Gastrocnemius medialis (tissue), 4 donors: Measurements from ENCODE around the gene CLDN4. TPM values are rescaled to one million over a fixed set of nuclear protein-coding genes. Genes with fewer than 3 reads are reported as not detected.

Experiments used
- ATAC-seq, 2 donors: fragments of 150-250 bp; one replicate each; pipeline ENCODE4 v1.9.1; 2016
- DNase-seq, 2 donors: peaks; one replicate each; pipeline ENCODE4 v3.0.0-alpha.2; 2019
- H3K27ac ChIP-seq, 4 donors: fragments of 200-600 bp; sonication (generic); 1 replicate in 1 of 4; 2 replicates in 3 of 4; pipeline ENCODE4 v1.5.1; 2016 to 2018; ENCODE audit warnings: mild to moderate bottlenecking in 2 of 4, moderate library complexity in 1 of 4
- H3K27me3 ChIP-seq, 3 donors: fragments of 200-600 bp; sonication (generic) in 2 of 3; 1 replicate in 1 of 3; 2 replicates in 2 of 3; pipeline versions ENCODE4 v1.5.1 to v1.6.0; 2016 to 2019; ENCODE audit warnings: mild to moderate bottlenecking in 1 of 3, moderate library complexity in 1 of 3
- H3K36me3 ChIP-seq, 2 donors: fragments of 200-600 bp; sonication (generic) in 1 of 2; one replicate each; pipeline ENCODE4 v1.5.1; 2017 to 2018
- H3K4me1 ChIP-seq, 2 donors: fragments of 200-600 bp; sonication (generic) in 1 of 2; one replicate each; pipeline ENCODE4 v1.5.1; 2016 to 2017; ENCODE audit warnings: mild to moderate bottlenecking in 2 of 2
- H3K4me3 ChIP-seq, 4 donors: fragments of 200-600 bp; sonication (generic) in 3 of 4; 1 replicate in 1 of 4; 2 replicates in 3 of 4; pipeline ENCODE4 v1.5.1; 2016 to 2019; ENCODE audit warnings: mild to moderate bottlenecking in 2 of 4
- H3K9me3 ChIP-seq, 3 donors: fragments of 200-600 bp; sonication (generic) in 2 of 3; 1 replicate in 1 of 3; 2 replicates in 2 of 3; pipeline ENCODE4 v1.5.1; 2016 to 2019
- POLR2A ChIP-seq, 2 donors: fragments of 450-650 bp; IDR thresholded peaks; one replicate each; pipeline ENCODE4 v1.6.1; 2017; ENCODE audit warnings: antibody characterized with exemption in 2 of 2, mild to moderate bottlenecking in 2 of 2, moderate library complexity in 2 of 2
- in situ Hi-C, 4 donors: fragments of 200-750 bp; cut with MboI; loops; one replicate each; pipeline versions ENCODE4 v1.15.0 to v1.8.0; 2017; ENCODE audit warnings: low sequenced_read_pairs in 4 of 4
- intact Hi-C: fragments of 100-400 bp; cut with DNase I; formaldehyde crosslinking; loops from one replicate; pipeline ENCODE4 v1.15.1; 2023; ENCODE audit warnings: low total_unique reads
- total RNA-seq, 4 donors: library from RNA; depleted of rRNA; stranded (reverse); fragments of >200 nt; gene quantifications; one replicate each; pipeline versions ENCODE4 v1.1.0 to v1.2.3, GENCODE V29; 2016
- TF ChIP-seq, protein P1 (sequence below), 5 experiments: fragments of 450-650 bp in 3 of 5; fragments of 200-600 bp in 2 of 5; sonication (generic) in 2 of 5; IDR thresholded peaks in 4 of 5; conservative IDR thresholded peaks in 1 of 5; 1 replicate in 4 of 5; 2 replicates in 1 of 5; pipeline ENCODE4 v1.5.1; 2016 to 2019; ENCODE audit warnings: antibody characterized with exemption in 5 of 5, mild to moderate bottlenecking in 3 of 5, moderate library complexity in 3 of 5

The CLDN4 gene
- total RNA-seq, 4 donors from 2014 or later: 0.16 to 3.7 (median 0.42) TPM

DNA sequence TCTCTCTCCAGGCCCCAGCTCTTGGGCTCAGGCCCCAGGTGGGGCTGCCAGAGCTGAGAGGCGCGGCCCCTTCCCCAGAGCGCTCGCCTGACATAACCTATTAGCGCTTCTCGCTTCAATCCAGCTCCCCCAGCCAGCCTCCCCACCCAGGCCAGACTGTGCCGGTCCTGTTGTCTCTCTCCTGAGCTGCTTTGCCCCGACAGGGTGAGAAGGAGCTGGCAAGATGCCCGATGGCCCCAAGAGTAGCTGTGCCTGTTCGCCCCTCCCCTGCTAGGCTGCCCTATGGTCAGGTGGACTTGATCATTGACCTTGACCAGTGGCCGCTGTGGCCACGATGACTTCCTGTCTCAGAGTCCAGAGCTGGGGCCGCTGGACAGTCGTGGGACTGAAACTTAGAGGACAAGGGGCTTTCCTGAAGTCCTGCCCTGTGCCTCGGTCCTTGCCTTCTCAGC is 39.3 kb downstream of the CLDN4 start:
- Histone ChIP-seq H3K27ac (no peak overlapping the region), H3K9me3 (no peaks in the 10 kb centered on the region), H3K4me3 (no peak overlapping the region), H3K27me3 (no peaks in the 10 kb centered on the region), H3K36me3 (no peaks in the 10 kb centered on the region), H3K4me1 (peaks cover 0 to 6% of the 10 kb centered on the region in 2 donors)
- TF ChIP-seq, protein P1, sequence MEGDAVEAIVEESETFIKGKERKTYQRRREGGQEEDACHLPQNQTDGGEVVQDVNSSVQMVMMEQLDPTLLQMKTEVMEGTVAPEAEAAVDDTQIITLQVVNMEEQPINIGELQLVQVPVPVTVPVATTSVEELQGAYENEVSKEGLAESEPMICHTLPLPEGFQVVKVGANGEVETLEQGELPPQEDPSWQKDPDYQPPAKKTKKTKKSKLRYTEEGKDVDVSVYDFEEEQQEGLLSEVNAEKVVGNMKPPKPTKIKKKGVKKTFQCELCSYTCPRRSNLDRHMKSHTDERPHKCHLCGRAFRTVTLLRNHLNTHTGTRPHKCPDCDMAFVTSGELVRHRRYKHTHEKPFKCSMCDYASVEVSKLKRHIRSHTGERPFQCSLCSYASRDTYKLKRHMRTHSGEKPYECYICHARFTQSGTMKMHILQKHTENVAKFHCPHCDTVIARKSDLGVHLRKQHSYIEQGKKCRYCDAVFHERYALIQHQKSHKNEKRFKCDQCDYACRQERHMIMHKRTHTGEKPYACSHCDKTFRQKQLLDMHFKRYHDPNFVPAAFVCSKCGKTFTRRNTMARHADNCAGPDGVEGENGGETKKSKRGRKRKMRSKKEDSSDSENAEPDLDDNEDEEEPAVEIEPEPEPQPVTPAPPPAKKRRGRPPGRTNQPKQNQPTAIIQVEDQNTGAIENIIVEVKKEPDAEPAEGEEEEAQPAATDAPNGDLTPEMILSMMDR (IDR thresholded peaks at IDR 0.05 in 4 of 5, conservative IDR thresholded peaks at IDR 0.05 in 1 of 5): no peak
- DNase-seq (no peak), ATAC-seq (no peak)
- in situ Hi-C loops: loop anchor here in 2 of 4 donors (10.0 to 25.0 kb wide), 2 partner anchors 155 to 258 kb away; partner anchors contain the start of genes ELN (in 1 of the 2) and MLXIPL (in 1 of the 2)
- intact Hi-C loops: no loop called here

DNA sequence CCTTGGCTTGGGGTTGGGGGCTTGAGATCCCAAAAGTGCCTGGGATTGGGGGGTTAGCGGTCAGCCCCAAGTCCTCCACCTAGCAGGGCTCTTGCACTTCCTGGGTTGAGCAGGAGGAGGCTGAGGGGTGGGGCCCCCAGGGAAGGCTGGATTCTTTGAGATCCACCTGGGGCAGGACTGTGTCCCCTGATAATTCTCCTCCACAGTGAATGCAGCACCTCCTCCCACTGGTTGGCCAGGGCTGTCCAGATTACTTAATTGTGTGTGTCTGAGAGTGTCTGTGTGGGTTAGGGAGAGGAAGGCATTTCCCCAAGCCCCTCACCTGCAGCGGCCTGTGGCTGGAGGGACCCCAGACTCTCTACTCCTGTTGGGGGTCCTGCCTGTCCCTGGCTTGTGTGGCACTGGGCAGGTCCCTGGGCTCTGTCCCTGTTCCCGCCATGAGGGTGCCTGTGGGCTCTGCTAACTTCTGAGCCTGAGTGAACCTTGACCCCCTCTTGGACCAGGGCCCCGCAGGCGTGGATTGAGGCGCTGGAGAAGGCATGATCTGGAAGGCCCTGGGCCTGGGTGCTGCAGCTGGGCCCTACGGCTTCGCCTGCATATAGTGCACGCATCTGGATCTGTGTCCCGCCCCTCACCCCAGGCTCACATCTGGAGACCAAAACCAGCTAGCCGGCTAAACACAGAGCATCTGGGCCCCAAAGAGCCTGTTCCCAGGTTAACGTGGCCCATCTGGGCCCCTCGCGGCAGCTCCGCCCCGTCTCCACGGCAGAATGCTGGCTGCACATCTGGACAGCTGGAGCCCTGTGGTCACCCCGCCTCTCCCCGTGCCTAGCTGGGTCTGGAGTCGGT is 40.6 kb downstream of the CLDN4 start:
- ATAC-seq (no peak), DNase-seq (no peak)
- no peak overlapping the region for H3K27ac ChIP-seq
- H3K4me3 ChIP-seq: no peak overlapping the region
- in situ Hi-C loops: loop anchor here in 2 of 4 donors (10.0 to 25.0 kb wide), 2 partner anchors 153 to 259 kb away; partner anchors contain the start of genes ELN (in 1 of the 2) and MLXIPL (in 1 of the 2)
- H3K27me3 ChIP-seq: no peaks in the 10 kb centered on the region
- peaks cover 0 to 6% of the 10 kb centered on the region in 2 donors for H3K4me1 ChIP-seq
- TF ChIP-seq, protein P1 (IDR thresholded peaks at IDR 0.05 in 4 of 5, conservative IDR thresholded peaks at IDR 0.05 in 1 of 5): no peak
- no peak for TF ChIP-seq POLR2A (IDR thresholded peaks at IDR 0.05)
- intact Hi-C loops: no loop called here
- H3K9me3 ChIP-seq: no peaks in the 10 kb centered on the region
- H3K36me3 ChIP-seq: no peaks in the 10 kb centered on the region

DNA sequence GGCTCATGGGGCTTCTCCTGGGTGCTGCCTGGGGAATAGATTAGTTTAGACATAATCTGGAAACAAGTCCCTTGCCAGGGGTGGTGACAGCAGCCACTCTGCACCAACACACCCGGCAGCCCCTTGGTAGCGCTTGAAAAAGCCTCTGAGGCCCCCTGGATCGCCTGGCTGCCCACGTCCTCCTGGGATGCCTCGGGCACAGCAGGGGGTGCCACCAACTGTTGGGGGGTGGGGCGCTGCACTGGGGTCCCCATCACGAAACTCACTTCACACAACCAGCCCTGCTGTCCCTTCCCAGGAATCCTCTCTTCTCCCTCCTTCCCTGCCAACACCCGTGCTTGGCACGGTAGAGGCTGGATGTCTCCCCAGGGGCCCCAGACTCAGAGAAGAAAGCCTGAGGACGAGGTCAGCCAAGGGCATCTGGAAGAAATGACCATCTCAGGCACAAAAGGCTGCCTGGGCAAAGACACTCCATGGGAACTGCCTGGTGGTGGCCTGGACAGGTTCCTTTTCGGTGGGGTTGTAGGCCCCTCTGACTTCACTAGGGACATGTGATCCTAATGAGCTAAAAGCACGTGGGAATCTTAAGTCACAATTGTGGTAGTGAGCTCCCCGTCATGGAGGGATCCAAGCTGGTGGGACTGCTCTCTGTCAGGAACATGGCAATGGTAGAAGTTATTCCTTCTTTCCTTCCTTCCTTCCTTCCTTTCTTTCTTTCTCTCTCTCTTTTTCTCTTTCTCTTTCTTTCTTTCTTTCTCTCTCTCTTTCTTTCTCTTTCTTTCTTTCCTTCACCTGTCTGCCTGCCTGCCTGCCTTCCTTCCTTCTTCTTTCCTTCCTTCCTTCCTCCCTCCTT is 41.5 kb downstream of the CLDN4 start:
- peaks cover 0 to 6% of the 10 kb centered on the region in 2 donors for H3K4me1 ChIP-seq
- no peak overlapping the region for H3K4me3 ChIP-seq
- no peak overlapping the region for H3K27ac ChIP-seq
- no peak for ATAC-seq
- TF ChIP-seq, protein P1 (IDR thresholded peaks at IDR 0.05 in 4 of 5, conservative IDR thresholded peaks at IDR 0.05 in 1 of 5): no peak
- TF ChIP-seq POLR2A (IDR thresholded peaks at IDR 0.05): no peak
- in situ Hi-C loops (loop anchor here in 2 of 4 donors (10.0 to 25.0 kb wide), 2 partner anchors 153 to 260 kb away; partner anchors contain the start of genes ELN (in 1 of the 2) and MLXIPL (in 1 of the 2)), intact Hi-C loops (no loop called here)
- no peaks in the 10 kb centered on the region for H3K27me3 ChIP-seq
- no peaks in the 10 kb centered on the region for H3K9me3 ChIP-seq
- H3K36me3 ChIP-seq: no peaks in the 10 kb centered on the region
- no peak for DNase-seq

DNA sequence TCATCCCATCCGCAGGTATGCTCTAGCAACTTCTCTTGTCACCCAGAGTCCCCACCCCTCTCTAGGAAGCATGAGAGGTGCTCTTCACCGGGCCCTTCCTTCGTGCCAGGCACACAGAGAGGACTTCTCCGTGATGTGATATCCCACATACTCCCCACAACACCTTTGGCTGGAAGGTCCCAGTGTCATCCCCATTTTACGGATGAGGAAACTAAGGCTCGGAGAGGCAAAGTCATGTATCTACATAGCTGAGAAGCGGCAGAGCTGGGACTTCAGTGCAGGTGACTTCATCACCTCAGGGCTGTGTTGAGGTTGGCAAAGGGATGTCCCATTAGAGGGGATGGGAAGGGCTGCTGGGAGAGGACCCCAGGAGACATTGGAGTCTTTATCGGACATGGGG is 45.6 kb downstream of the CLDN4 start:
- Histone ChIP-seq H3K36me3 (no peaks in the 10 kb centered on the region), H3K27ac (no peak overlapping the region), H3K4me1 (peaks cover 14 to 21% of the 10 kb centered on the region in 2 donors), H3K27me3 (peaks cover 0 to 14% (median 0%) of the 10 kb centered on the region in 3 donors), H3K9me3 (no peaks in the 10 kb centered on the region), H3K4me3 (no peak overlapping the region)
- ATAC-seq (no peak), DNase-seq (no peak)
- in situ Hi-C loops (loop anchor here in 1 of 4 donors (10.0 kb wide), 1 partner anchor 148 kb away; the partner anchor contains the start of gene ELN), intact Hi-C loops (no loop called here)
- no peak for TF ChIP-seq POLR2A (IDR thresholded peaks at IDR 0.05)
- TF ChIP-seq, protein P1 (IDR thresholded peaks at IDR 0.05 in 4 of 5, conservative IDR thresholded peaks at IDR 0.05 in 1 of 5): no peak
